Spleen (tissue), 7 donors: ENCODE results near the gene MRPL18.
"Not testable (repeated sequence)": the region's sequence is repeated elsewhere in the genome, so short reads cannot be mapped to it uniquely, and the experiment has no call there.

Source experiments
- POLR2A ChIP-seq, 3 donors: fragments of 450-650 bp; IDR thresholded peaks; one replicate each; pipeline ENCODE4 v1.5.1; 2017; ENCODE audit warnings: antibody characterized with exemption in 3 of 3, mild to moderate bottlenecking in 1 of 3
- POLR2AphosphoS5 ChIP-seq, 3 donors: sonication (generic); formaldehyde crosslinking; IDR thresholded peaks; one replicate each; pipeline ENCODE4 v1.5.1; 2017; ENCODE audit warnings: antibody characterized with exemption in 3 of 3
- TF ChIP-seq, protein P1 (sequence below), 11 experiments: fragments of 200-600 bp in 7 of 11; fragments of 450-650 bp in 4 of 11; sonication (generic) in 4 of 11; IDR thresholded peaks in 8 of 11; conservative IDR thresholded peaks in 3 of 11; 1 replicate in 7 of 11; 2 replicates in 4 of 11; pipeline versions ENCODE4 v1.4.0 to v1.8.0; 2016 to 2021; ENCODE audit warnings: antibody characterized with exemption in 11 of 11, inconsistent platforms in 4 of 11, mild to moderate bottlenecking in 1 of 11
- donor health status: DM: no; HTN: no; CAD: no; lungs with moderate emphysema.
- donor health status: DM: no; HTN: no; CAD: no.
- donor health status: DM: no; HTN: no; CAD: no.

DNA sequence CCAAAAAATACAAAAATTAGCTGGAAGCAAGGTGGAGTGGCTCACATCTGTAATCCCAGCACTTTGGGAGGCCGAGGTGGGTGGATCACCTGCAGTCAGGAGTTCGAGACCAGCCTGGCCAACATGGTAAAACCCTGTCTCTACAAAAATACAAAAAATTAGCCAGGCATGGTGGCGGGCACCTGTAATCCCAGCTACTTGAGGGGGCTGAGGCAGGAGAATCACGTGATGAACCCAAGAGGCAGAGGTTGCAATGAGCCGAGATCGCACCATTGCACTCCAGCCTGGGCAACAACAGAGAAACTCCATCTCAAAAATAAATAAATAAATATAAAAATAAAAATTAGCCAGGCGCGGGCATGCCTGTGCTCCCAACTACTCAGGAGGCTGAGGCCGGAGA is 34.4 kb downstream of the MRPL18 start:
- TF ChIP-seq, protein P1, sequence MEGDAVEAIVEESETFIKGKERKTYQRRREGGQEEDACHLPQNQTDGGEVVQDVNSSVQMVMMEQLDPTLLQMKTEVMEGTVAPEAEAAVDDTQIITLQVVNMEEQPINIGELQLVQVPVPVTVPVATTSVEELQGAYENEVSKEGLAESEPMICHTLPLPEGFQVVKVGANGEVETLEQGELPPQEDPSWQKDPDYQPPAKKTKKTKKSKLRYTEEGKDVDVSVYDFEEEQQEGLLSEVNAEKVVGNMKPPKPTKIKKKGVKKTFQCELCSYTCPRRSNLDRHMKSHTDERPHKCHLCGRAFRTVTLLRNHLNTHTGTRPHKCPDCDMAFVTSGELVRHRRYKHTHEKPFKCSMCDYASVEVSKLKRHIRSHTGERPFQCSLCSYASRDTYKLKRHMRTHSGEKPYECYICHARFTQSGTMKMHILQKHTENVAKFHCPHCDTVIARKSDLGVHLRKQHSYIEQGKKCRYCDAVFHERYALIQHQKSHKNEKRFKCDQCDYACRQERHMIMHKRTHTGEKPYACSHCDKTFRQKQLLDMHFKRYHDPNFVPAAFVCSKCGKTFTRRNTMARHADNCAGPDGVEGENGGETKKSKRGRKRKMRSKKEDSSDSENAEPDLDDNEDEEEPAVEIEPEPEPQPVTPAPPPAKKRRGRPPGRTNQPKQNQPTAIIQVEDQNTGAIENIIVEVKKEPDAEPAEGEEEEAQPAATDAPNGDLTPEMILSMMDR (IDR thresholded peaks at IDR 0.05 in 8 of 11, conservative IDR thresholded peaks at IDR 0.05 in 3 of 11): not testable (repeated sequence)
- TF ChIP-seq POLR2A, POLR2AphosphoS5 (IDR thresholded peaks at IDR 0.05): not testable (repeated sequence)
